ENCODE data around the gene SLC35D2. TPM values are rescaled to one million over a fixed set of nuclear protein-coding genes. Genes with fewer than 3 reads are reported as not detected.
A peak's percentile ranks its signal among the peaks of the same experiment; 100 is the strongest.

Gene SLC35D2
- total and polyA plus RNA-seq, 4 donors, result 19.2 to 44.6 (median 27.5) TPM

DNA sequence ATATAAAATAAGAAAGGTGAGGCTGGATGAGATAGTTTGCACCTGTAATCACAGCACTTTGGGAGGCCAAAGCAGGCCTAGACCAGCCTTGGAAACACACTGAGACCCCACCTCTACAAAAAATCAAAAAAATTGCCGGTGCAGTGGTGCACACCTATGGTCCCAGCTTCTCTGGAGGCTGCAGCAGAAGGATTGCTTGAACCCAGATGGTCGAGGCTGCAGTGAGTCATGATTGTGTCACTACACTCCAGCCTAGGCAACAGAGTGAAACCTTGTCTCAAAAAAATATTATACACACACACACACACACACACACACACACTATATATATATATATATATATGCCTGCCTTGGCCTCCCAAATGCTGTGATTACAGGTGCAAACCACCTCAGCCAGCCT is 1.3 kb downstream of the SLC35D2 start:
- Histone ChIP-seq H3K36me3 (ENCODE audit: control insufficient read depth in 4 of 4, insufficient read depth in 3 of 4, low read depth in 1 of 4, low read length in 3 of 4) (peaks cover 0 to 2% (median 0%) of the 10 kb centered on the region in 4 donors), H3K4me3 (ENCODE audit: low read depth in 1 of 3, low read length in 3 of 3) (peak overlapping the region in 2 of 3 donors; percentile 65 to 97), H3K27ac (ENCODE audit: low read depth in 1 of 2, low read length in 2 of 2) (no peak overlapping the region), H3K9me3 (ENCODE audit: control insufficient read depth in 4 of 4, low read length in 3 of 4) (no peaks in the 10 kb centered on the region), H3K9ac (ENCODE audit: low read depth in 1 of 2, low read length in 2 of 2) (peak overlapping the region; percentile 51 to 89), H3K4me1 (ENCODE audit: control insufficient read depth in 4 of 4, insufficient read depth in 4 of 4, low read length in 3 of 4) (peaks cover 2 to 45% (median 35%) of the 10 kb centered on the region in 4 donors), H3K27me3 (ENCODE audit: control insufficient read depth in 4 of 4, insufficient read depth in 4 of 4, low read length in 3 of 4) (no peaks in the 10 kb centered on the region)
- TF ChIP-seq, protein P1, sequence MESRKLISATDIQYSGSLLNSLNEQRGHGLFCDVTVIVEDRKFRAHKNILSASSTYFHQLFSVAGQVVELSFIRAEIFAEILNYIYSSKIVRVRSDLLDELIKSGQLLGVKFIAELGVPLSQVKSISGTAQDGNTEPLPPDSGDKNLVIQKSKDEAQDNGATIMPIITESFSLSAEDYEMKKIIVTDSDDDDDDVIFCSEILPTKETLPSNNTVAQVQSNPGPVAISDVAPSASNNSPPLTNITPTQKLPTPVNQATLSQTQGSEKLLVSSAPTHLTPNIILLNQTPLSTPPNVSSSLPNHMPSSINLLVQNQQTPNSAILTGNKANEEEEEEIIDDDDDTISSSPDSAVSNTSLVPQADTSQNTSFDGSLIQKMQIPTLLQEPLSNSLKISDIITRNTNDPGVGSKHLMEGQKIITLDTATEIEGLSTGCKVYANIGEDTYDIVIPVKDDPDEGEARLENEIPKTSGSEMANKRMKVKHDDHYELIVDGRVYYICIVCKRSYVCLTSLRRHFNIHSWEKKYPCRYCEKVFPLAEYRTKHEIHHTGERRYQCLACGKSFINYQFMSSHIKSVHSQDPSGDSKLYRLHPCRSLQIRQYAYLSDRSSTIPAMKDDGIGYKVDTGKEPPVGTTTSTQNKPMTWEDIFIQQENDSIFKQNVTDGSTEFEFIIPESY (IDR thresholded peaks at IDR 0.05), result no peak
- TF ChIP-seq RXRA (IDR thresholded peaks at IDR 0.05), result no peak
- TF ChIP-seq, protein P2, sequence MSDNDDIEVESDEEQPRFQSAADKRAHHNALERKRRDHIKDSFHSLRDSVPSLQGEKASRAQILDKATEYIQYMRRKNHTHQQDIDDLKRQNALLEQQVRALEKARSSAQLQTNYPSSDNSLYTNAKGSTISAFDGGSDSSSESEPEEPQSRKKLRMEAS (IDR thresholded peaks at IDR 0.05), result no peak
- TF ChIP-seq HNF4A (conservative IDR thresholded peaks at IDR 0.05), result no peak
- DNase-seq (ENCODE audit: low spot score), result no peak
- 62% methylated on average over 2 of the region's 2 CpGs for WGBS

DNA sequence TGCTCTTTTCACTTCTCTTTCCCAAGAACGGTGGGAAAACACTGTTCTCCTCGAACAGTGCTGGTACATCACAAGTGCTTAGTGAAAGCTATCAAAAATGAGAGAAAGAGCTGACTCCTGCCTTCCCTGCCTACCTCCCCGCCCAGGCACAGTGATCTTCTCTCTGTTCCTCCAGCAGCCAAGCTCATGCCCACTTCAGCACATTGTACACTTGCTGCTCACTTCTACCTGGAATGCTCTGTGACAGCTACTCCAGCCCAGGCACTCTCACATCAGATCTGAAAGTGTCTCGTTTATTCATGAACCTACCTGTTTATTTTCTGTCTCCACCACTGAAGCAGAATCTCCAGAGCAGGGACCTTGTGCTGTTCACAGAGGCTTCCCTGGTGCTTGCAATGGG is 1.8 kb downstream of the SLC35D2 start:
- Histone ChIP-seq H3K27ac (ENCODE audit: low read depth in 1 of 2, low read length in 2 of 2) (no peak overlapping the region), H3K4me3 (ENCODE audit: low read depth in 1 of 3, low read length in 3 of 3) (peak overlapping the region in 1 of 3 donors; percentile 97), H3K36me3 (ENCODE audit: control insufficient read depth in 4 of 4, insufficient read depth in 3 of 4, low read depth in 1 of 4, low read length in 3 of 4) (peaks cover 0 to 2% (median 0%) of the 10 kb centered on the region in 4 donors), H3K4me1 (ENCODE audit: control insufficient read depth in 4 of 4, insufficient read depth in 4 of 4, low read length in 3 of 4) (peaks cover 2 to 45% (median 34%) of the 10 kb centered on the region in 4 donors), H3K27me3 (ENCODE audit: control insufficient read depth in 4 of 4, insufficient read depth in 4 of 4, low read length in 3 of 4) (no peaks in the 10 kb centered on the region), H3K9ac (ENCODE audit: low read depth in 1 of 2, low read length in 2 of 2) (peak overlapping the region in 1 of 2 donors; percentile 51), H3K9me3 (ENCODE audit: control insufficient read depth in 4 of 4, low read length in 3 of 4) (no peaks in the 10 kb centered on the region)
- no peak for DNase-seq (ENCODE audit: low spot score)
- TF ChIP-seq, protein P2 (IDR thresholded peaks at IDR 0.05), result no peak
- TF ChIP-seq HNF4G (IDR thresholded peaks at IDR 0.05) (no peak), EGR1 (IDR thresholded peaks at IDR 0.05; ENCODE audit: low read depth in 2 of 2) (no peak), GABPA (IDR thresholded peaks at IDR 0.05 in 1 of 2, conservative IDR thresholded peaks at IDR 0.05 in 1 of 2) (no peak)
- 71% methylated on average over 4 of the region's 4 CpGs for WGBS

DNA sequence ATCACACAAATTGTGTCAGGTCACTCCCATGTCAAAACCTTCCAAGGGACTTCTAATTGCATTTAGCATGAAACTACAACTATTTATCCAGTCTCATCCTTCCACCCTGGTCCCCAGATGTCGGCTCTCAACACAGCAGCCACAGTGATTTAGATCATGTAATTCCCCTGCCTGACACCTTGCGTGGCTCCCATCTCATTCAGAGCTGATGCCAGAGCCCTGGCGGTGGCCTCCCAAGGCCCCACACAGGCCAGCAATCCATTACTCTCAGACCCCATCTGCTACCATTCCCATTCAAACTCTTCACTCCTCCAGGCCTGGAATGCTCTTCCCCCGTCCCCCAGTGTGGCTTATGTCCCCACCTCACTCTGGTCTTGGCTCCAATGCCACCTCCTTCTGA is 2.4 kb downstream of the SLC35D2 start:
- Histone ChIP-seq H3K9ac (ENCODE audit: low read depth in 1 of 2, low read length in 2 of 2) (no peak overlapping the region), H3K36me3 (ENCODE audit: control insufficient read depth in 4 of 4, insufficient read depth in 3 of 4, low read depth in 1 of 4, low read length in 3 of 4) (peaks cover 0 to 2% (median 0%) of the 10 kb centered on the region in 4 donors), H3K27me3 (ENCODE audit: control insufficient read depth in 4 of 4, insufficient read depth in 4 of 4, low read length in 3 of 4) (no peaks in the 10 kb centered on the region), H3K27ac (ENCODE audit: low read depth in 1 of 2, low read length in 2 of 2) (no peak overlapping the region), H3K4me1 (ENCODE audit: control insufficient read depth in 4 of 4, insufficient read depth in 4 of 4, low read length in 3 of 4) (peaks cover 2 to 45% (median 30%) of the 10 kb centered on the region in 4 donors), H3K4me3 (ENCODE audit: low read depth in 1 of 3, low read length in 3 of 3) (no peak overlapping the region), H3K9me3 (ENCODE audit: control insufficient read depth in 4 of 4, low read length in 3 of 4) (no peaks in the 10 kb centered on the region)
- WGBS, result 98% methylated on average over 4 of the region's 4 CpGs
- TF ChIP-seq TAF1 (conservative IDR thresholded peaks at IDR 0.05), result no peak
- no peak for TF ChIP-seq FOXA1 (IDR thresholded peaks at IDR 0.05)
- no peak for TF ChIP-seq NR2F2 (IDR thresholded peaks at IDR 0.05)
- TF ChIP-seq, protein P2 (IDR thresholded peaks at IDR 0.05), result no peak
- no peak for TF ChIP-seq EGR1 (IDR thresholded peaks at IDR 0.05; ENCODE audit: low read depth in 2 of 2)
- TF ChIP-seq, protein P1 (IDR thresholded peaks at IDR 0.05), result no peak
- no peak for TF ChIP-seq YY1 (IDR thresholded peaks at IDR 0.05)
- no peak for TF ChIP-seq SP1 (IDR thresholded peaks at IDR 0.05)
- TF ChIP-seq HNF4G (IDR thresholded peaks at IDR 0.05), result no peak
- TF ChIP-seq, protein P3, sequence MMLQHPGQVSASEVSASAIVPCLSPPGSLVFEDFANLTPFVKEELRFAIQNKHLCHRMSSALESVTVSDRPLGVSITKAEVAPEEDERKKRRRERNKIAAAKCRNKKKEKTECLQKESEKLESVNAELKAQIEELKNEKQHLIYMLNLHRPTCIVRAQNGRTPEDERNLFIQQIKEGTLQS (IDR thresholded peaks at IDR 0.05), result no peak
- no peak for TF ChIP-seq JUND (IDR thresholded peaks at IDR 0.05)
- no peak for TF ChIP-seq GABPA (IDR thresholded peaks at IDR 0.05 in 1 of 2, conservative IDR thresholded peaks at IDR 0.05 in 1 of 2)
- TF ChIP-seq, protein P4, sequence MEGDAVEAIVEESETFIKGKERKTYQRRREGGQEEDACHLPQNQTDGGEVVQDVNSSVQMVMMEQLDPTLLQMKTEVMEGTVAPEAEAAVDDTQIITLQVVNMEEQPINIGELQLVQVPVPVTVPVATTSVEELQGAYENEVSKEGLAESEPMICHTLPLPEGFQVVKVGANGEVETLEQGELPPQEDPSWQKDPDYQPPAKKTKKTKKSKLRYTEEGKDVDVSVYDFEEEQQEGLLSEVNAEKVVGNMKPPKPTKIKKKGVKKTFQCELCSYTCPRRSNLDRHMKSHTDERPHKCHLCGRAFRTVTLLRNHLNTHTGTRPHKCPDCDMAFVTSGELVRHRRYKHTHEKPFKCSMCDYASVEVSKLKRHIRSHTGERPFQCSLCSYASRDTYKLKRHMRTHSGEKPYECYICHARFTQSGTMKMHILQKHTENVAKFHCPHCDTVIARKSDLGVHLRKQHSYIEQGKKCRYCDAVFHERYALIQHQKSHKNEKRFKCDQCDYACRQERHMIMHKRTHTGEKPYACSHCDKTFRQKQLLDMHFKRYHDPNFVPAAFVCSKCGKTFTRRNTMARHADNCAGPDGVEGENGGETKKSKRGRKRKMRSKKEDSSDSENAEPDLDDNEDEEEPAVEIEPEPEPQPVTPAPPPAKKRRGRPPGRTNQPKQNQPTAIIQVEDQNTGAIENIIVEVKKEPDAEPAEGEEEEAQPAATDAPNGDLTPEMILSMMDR (IDR thresholded peaks at IDR 0.05; ENCODE audit: low read depth, low read length, missing input control), result no peak
- no peak for DNase-seq (ENCODE audit: low spot score)
